Gastrocnemius medialis (tissue), 4 donors: ENCODE results near the gene SH3TC1.

Source experiments
- POLR2A ChIP-seq, 2 donors: fragments of 450-650 bp; IDR thresholded peaks; one replicate each; pipeline ENCODE4 v1.6.1; 2017; ENCODE audit warnings: antibody characterized with exemption in 2 of 2, mild to moderate bottlenecking in 2 of 2, moderate library complexity in 2 of 2
- TF ChIP-seq, protein P1 (sequence below), 5 experiments: fragments of 450-650 bp in 3 of 5; fragments of 200-600 bp in 2 of 5; sonication (generic) in 2 of 5; IDR thresholded peaks in 4 of 5; conservative IDR thresholded peaks in 1 of 5; 1 replicate in 4 of 5; 2 replicates in 1 of 5; pipeline ENCODE4 v1.5.1; 2016 to 2019; ENCODE audit warnings: antibody characterized with exemption in 5 of 5, mild to moderate bottlenecking in 3 of 5, moderate library complexity in 3 of 5

GRCh38 chr4:8197521-8197920 lies 1.6 kb upstream of the SH3TC1 start:
- TF ChIP-seq, protein P1, sequence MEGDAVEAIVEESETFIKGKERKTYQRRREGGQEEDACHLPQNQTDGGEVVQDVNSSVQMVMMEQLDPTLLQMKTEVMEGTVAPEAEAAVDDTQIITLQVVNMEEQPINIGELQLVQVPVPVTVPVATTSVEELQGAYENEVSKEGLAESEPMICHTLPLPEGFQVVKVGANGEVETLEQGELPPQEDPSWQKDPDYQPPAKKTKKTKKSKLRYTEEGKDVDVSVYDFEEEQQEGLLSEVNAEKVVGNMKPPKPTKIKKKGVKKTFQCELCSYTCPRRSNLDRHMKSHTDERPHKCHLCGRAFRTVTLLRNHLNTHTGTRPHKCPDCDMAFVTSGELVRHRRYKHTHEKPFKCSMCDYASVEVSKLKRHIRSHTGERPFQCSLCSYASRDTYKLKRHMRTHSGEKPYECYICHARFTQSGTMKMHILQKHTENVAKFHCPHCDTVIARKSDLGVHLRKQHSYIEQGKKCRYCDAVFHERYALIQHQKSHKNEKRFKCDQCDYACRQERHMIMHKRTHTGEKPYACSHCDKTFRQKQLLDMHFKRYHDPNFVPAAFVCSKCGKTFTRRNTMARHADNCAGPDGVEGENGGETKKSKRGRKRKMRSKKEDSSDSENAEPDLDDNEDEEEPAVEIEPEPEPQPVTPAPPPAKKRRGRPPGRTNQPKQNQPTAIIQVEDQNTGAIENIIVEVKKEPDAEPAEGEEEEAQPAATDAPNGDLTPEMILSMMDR (IDR thresholded peaks at IDR 0.05 in 4 of 5, conservative IDR thresholded peaks at IDR 0.05 in 1 of 5) = no peak
- no peak for TF ChIP-seq POLR2A (IDR thresholded peaks at IDR 0.05)
